ENCODE measurements around the gene ANKRD63. TPM values are rescaled to one million over a fixed set of nuclear protein-coding genes. Genes with fewer than 3 reads are reported as not detected.

The ANKRD63 gene
- total and polyA plus RNA-seq, 12 donors = not detected

DNA sequence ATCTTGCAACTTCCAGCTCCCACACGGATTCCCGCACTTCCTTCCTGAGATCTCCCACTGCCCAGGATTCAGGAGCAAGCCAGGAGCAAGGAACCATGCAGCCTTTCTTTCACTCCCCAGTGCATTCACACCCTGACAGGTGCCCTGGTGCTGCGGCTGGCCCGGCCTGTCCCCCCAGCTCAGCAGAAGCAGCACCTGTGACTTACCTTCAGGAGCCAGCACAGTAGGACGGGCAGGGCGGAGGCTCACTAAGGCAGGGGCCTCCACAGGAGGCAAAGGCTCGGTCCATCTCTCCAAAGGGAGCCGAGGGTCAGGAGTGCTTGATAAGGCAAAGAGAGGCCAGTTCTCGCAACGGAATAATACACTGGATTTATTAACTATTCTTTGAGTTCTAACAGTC lies 4.8 kb downstream of the ANKRD63 start:
- intact Hi-C loops (cut with DNase I) = loop anchor here (5.0 to 10.0 kb wide), 2 partner anchors 34 to 233 kb away; no protein-coding TSS in a partner anchor
- TF ChIP-seq, protein P1, sequence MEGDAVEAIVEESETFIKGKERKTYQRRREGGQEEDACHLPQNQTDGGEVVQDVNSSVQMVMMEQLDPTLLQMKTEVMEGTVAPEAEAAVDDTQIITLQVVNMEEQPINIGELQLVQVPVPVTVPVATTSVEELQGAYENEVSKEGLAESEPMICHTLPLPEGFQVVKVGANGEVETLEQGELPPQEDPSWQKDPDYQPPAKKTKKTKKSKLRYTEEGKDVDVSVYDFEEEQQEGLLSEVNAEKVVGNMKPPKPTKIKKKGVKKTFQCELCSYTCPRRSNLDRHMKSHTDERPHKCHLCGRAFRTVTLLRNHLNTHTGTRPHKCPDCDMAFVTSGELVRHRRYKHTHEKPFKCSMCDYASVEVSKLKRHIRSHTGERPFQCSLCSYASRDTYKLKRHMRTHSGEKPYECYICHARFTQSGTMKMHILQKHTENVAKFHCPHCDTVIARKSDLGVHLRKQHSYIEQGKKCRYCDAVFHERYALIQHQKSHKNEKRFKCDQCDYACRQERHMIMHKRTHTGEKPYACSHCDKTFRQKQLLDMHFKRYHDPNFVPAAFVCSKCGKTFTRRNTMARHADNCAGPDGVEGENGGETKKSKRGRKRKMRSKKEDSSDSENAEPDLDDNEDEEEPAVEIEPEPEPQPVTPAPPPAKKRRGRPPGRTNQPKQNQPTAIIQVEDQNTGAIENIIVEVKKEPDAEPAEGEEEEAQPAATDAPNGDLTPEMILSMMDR (IDR thresholded peaks at IDR 0.05) = no peak
- no peak for TF ChIP-seq POLR2A (IDR thresholded peaks at IDR 0.05)
- peaks cover 11 to 14% of the 10 kb centered on the region in 2 donors for H3K4me1 ChIP-seq (replicated peaks in 1 of 2)
- peaks cover 40% of the 10 kb centered on the region for H3K27me3 ChIP-seq
- H3K27ac ChIP-seq = no peak overlapping the region
- H3K9me3 ChIP-seq (replicated peaks in 1 of 3) = no peaks in the 10 kb centered on the region
- no peaks in the 10 kb centered on the region for H3K36me3 ChIP-seq (replicated peaks in 1 of 2)
- 67 to 69% (median 67%) methylated on average over 8 to 10 of the region's 10 CpGs for WGBS, 4 donors
- DNase-seq = no peak
- H3K4me3 ChIP-seq = no peak overlapping the region

DNA sequence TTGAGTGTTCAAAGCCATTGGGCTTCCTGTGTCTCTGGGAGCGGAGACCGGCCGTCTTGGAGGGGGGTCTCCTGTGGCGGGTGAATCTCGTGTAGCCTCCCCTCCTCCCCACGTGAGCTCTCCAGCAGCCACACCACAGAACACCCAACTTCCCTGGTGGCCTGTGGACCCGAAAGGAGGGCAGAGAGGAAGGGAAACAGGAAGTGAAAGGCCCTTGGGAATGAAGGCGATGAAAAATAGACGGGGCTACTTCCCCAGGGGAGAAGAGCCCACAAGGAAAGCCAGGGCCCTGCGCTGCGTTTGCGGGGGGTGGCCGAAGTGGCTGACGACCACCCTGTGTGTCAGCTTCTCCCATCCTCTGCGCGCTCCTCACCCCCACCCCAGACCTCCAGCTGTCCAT lies 5.4 kb downstream of the ANKRD63 start:
- Histone ChIP-seq H3K4me1 (replicated peaks in 1 of 2) (peaks cover 5 to 8% of the 10 kb centered on the region in 2 donors), H3K36me3 (replicated peaks in 1 of 2) (no peaks in the 10 kb centered on the region), H3K27ac (no peak overlapping the region), H3K27me3 (peaks cover 34% of the 10 kb centered on the region), H3K4me3 (no peak overlapping the region), H3K9me3 (replicated peaks in 1 of 3) (no peaks in the 10 kb centered on the region)
- DNase-seq = no peak
- 42 to 60% (median 51%) methylated on average over 16 of the region's 16 CpGs for WGBS, 4 donors
- intact Hi-C loops (cut with DNase I) = loop anchor here (5.0 to 10.0 kb wide), 2 partner anchors 35 to 233 kb away; no protein-coding TSS in a partner anchor
- no peak for TF ChIP-seq POLR2A (IDR thresholded peaks at IDR 0.05)
- TF ChIP-seq, protein P1 (IDR thresholded peaks at IDR 0.05) = no peak

DNA sequence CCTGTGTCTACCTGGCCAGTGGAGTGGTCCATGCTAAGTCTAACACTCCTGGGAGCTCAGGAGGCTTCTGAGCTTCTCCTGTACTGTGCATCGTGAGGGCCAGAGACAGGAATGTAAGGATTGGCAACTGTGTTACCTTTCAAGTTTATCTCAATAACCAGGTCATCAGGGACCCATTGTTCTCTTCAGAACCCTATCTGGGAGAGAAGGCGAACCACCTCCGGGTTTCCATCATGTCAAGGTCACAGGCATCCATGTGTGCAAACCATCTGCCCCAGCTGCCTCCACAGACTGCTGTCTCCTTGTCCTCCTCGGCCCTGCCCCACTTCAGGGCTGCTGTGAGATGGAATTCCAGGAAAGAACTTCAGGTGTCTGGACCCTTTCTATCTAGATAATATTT lies 5.9 kb downstream of the ANKRD63 start:
- H3K27ac ChIP-seq = no peak overlapping the region
- WGBS, 4 donors = 48 to 70% (median 60%) methylated on average over 4 of the region's 4 CpGs
- H3K4me1 ChIP-seq (replicated peaks in 1 of 2) = peaks cover 0 to 3% of the 10 kb centered on the region in 2 donors
- no peaks in the 10 kb centered on the region for H3K36me3 ChIP-seq (replicated peaks in 1 of 2)
- intact Hi-C loops (cut with DNase I) = loop anchor here (5.0 to 10.0 kb wide), 2 partner anchors 35 to 232 kb away; no protein-coding TSS in a partner anchor
- H3K27me3 ChIP-seq = peaks cover 29% of the 10 kb centered on the region
- no peak overlapping the region for H3K4me3 ChIP-seq
- TF ChIP-seq, protein P1 (IDR thresholded peaks at IDR 0.05) = no peak
- no peak for TF ChIP-seq POLR2A (IDR thresholded peaks at IDR 0.05)
- no peaks in the 10 kb centered on the region for H3K9me3 ChIP-seq (replicated peaks in 1 of 3)
- DNase-seq = no peak

DNA sequence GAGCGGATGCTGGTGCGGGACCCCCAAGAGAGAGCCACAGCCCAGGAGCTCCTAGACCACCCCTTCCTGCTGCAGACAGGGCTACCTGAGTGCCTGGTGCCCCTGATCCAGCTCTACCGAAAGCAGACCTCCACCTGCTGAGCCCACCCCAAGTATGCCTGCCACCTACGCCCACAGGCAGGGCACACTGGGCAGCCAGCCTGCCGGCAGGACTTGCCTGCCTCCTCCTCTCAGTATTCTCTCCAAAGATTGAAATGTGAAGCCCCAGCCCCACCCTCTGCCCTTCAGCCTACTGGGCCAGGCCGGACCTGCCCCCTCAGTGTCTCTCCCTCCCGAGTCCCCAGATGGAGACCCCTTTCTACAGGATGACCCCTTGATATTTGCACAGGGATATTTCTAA lies 6.9 kb downstream of the ANKRD63 start:
- TF ChIP-seq, protein P1 (IDR thresholded peaks at IDR 0.05) = no peak
- no peak for TF ChIP-seq POLR2A (IDR thresholded peaks at IDR 0.05)
- intact Hi-C loops (cut with DNase I) = loop anchor here (5.0 to 10.0 kb wide), 2 partner anchors 36 to 231 kb away; no protein-coding TSS in a partner anchor
- WGBS, 4 donors = 90 to 97% (median 95%) methylated on average over 4 to 7 of the region's 7 CpGs

More for the DNA sequence above, 6.9 kb downstream of the ANKRD63 start:
- Histone ChIP-seq H3K27ac (no peak overlapping the region), H3K4me3 (no peak overlapping the region), H3K4me1 (replicated peaks in 1 of 2) (no peaks in the 10 kb centered on the region), H3K9me3 (replicated peaks in 1 of 3) (no peaks in the 10 kb centered on the region), H3K27me3 (peaks cover 19% of the 10 kb centered on the region), H3K36me3 (replicated peaks in 1 of 2) (no peaks in the 10 kb centered on the region)
- no peak for DNase-seq
